Lower leg skin (tissue), 3 donors: Measurements from ENCODE around the gene DHRS13.

Experiments
- CTCF ChIP-seq, 3 donors: fragments of 450-650 bp; IDR thresholded peaks; one replicate each; pipeline ENCODE4 v1.5.1; 2016; ENCODE audit warnings: antibody characterized with exemption in 3 of 3, mild to moderate bottlenecking in 3 of 3, moderate library complexity in 2 of 3
- POLR2A ChIP-seq, 2 donors: fragments of 450-650 bp; IDR thresholded peaks; one replicate each; pipeline ENCODE4 v1.6.1; 2016 to 2017; ENCODE audit warnings: antibody characterized with exemption in 2 of 2, mild to moderate bottlenecking in 1 of 2, moderate library complexity in 1 of 2

DNA sequence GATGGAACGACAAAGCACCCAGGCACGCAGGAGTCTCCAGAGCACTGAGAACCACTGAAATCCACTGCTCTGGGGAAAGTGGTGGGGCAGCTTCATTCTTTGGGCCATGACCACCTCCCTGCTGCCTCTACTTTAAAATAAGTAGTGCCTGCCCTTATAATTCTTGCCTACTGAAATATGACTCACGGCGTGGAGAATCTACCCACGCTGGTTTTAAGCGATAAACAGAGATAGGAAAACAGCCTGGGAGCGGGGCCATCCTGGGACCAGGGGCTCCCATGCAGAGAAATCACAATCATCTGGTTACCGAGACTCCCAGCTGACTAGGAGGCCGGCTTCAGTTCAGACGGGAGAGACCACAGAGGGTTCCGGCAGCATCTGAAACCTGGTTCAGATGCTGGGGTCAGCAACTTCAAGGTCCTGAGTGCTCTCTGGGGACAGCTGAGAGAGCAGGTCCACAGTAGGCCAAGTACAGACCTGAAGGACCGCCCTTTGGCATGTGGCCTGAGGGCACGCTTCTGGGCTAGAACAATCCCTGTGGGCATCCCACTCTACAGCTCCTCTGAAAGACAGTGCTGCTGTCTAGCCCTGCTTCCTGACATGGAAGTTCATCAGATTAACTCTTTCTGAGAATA lies 8.6 kb upstream of the DHRS13 start:
- TF ChIP-seq CTCF (IDR thresholded peaks at IDR 0.05) (no peak), POLR2A (IDR thresholded peaks at IDR 0.05) (no peak)
